HepG2 (cell line): ENCODE results near the gene PLXNA4. TPM values are rescaled to one million over a fixed set of nuclear protein-coding genes. Genes with fewer than 3 reads are reported as not detected.

Source experiments
- FOXC1 ChIP-seq: sonication (generic); formaldehyde crosslinking; IDR thresholded peaks from 2 replicates; pipeline ENCODE4 v1.8.0; 2022; ENCODE audit warnings: mild to moderate bottlenecking, missing genetic modification reagents, borderline replicate concordance
- FOXP1 ChIP-seq, 2 experiments: fragments of 450-650 bp in 1 of 2; IDR thresholded peaks; 2 replicates each; pipeline ENCODE4 v1.6.1; 2017 to 2018; ENCODE audit warnings: antibody characterized with exemption in 1 of 2
- GATAD2A ChIP-seq: IDR thresholded peaks from 2 replicates; pipeline ENCODE4 v1.6.1; 2016
- HMG20A ChIP-seq: IDR thresholded peaks from 2 replicates; pipeline ENCODE4 v1.6.1; 2016; ENCODE audit warnings: borderline replicate concordance
- JDP2 ChIP-seq: sonication (generic); formaldehyde crosslinking; IDR thresholded peaks from 2 replicates; pipeline ENCODE4 v1.8.1; 2022; ENCODE audit warnings: missing genetic modification reagents, borderline replicate concordance
- KDM5A ChIP-seq: fragments of 200-600 bp; sonication (generic); IDR thresholded peaks from 2 replicates; pipeline ENCODE4 v1.7.0; 2018; ENCODE audit warnings: antibody characterized with exemption, mild to moderate bottlenecking, low read length, borderline replicate concordance
- NCOA2 ChIP-seq: sonication (generic); formaldehyde crosslinking; IDR thresholded peaks from 2 replicates; pipeline ENCODE4 v1.8.0; 2022; ENCODE audit warnings: inconsistent platforms
- NR2F1 ChIP-seq, 2 experiments: fragments of 450-650 bp in 1 of 2; formaldehyde crosslinking in 1 of 2; IDR thresholded peaks; 2 replicates each; pipeline versions ENCODE4 v1.5.0 to v1.6.1; 2016 to 2020; ENCODE audit warnings: mild to moderate bottlenecking in 1 of 2, missing compliant biosample characterization in 1 of 2, missing genetic modification reagents in 1 of 2, moderate library complexity in 1 of 2
- NR2F6 ChIP-seq, 2 experiments: IDR thresholded peaks; 2 replicates each; pipeline ENCODE4 v1.6.1; 2016; ENCODE audit warnings: antibody characterized with exemption in 1 of 2, mild to moderate bottlenecking in 1 of 2
- RARA ChIP-seq: IDR thresholded peaks from 2 replicates; pipeline ENCODE4 v1.6.1; 2016; ENCODE audit warnings: missing genetic modification reagents, missing compliant biosample characterization
- TARDBP ChIP-seq: sonication (generic); formaldehyde crosslinking; IDR thresholded peaks from 2 replicates; pipeline ENCODE4 v1.8.0; 2022; ENCODE audit warnings: mild to moderate bottlenecking, missing genetic modification reagents
- TBX3 ChIP-seq: fragments of 450-650 bp; IDR thresholded peaks from 2 replicates; pipeline ENCODE4 v1.6.1; 2017; ENCODE audit warnings: antibody characterized with exemption, mild to moderate bottlenecking, inconsistent platforms, borderline replicate concordance
- TCF12 ChIP-seq, 2 experiments: fragments of 450-650 bp in 1 of 2; sonication (generic) in 1 of 2; formaldehyde crosslinking in 1 of 2; IDR thresholded peaks; 2 replicates each; pipeline versions ENCODE4 v1.6.1 to v1.8.0; 2017 to 2022; ENCODE audit warnings: antibody characterized with exemption in 1 of 2, mild to moderate bottlenecking in 1 of 2, missing genetic modification reagents in 1 of 2, moderate library complexity in 1 of 2
- TOPORS ChIP-seq: sonication (generic); formaldehyde crosslinking; IDR thresholded peaks from 2 replicates; pipeline ENCODE4 v1.8.0; 2023; ENCODE audit warnings: mild to moderate bottlenecking, missing genetic modification reagents
- ZNF33A ChIP-seq: sonication (generic); formaldehyde crosslinking; IDR thresholded peaks from 2 replicates; pipeline ENCODE4 v1.5.1; 2020; ENCODE audit warnings: missing genetic modification reagents, mild to moderate bottlenecking, moderate library complexity, borderline replicate concordance
- ZNF672 ChIP-seq: sonication (generic); formaldehyde crosslinking; IDR thresholded peaks from 2 replicates; pipeline ENCODE4 v1.8.1; 2022; ENCODE audit warnings: missing genetic modification reagents
- ZNF878 ChIP-seq: sonication (generic); formaldehyde crosslinking; IDR thresholded peaks from 2 replicates; pipeline ENCODE4 v1.8.1; 2023; ENCODE audit warnings: mild to moderate bottlenecking, missing genetic modification reagents, moderate library complexity
- polyA plus RNA-seq, 8 experiments: library from polyadenylated mRNA; depleted of rRNA in 3 of 8; stranded (reverse) in 7 of 8; unstranded in 1 of 8; fragments of >200 nt; fragmentation: Illumina TruSeq in 4 of 8; extraction: Trizol in 4 of 8; gene quantifications; 2 replicates each; pipeline versions ENCODE4 v1.2.1 to v1.2.3, GENCODE V29; 2011 to 2016; ENCODE audit warnings: low read depth in 4 of 8, missing spikeins in 1 of 8, mixed read lengths in 1 of 8; ENCODE audit not compliant: insufficient read depth in 1 of 8
- total RNA-seq, 5 experiments: library from RNA; depleted of rRNA; stranded (reverse); fragments of >200 nt; fragmentation: Illumina TruSeq; extraction: Trizol; gene quantifications; 2 replicates each; pipeline ENCODE4 v1.2.3, GENCODE V29; 2016; ENCODE audit warnings: low read depth in 1 of 5
- TF ChIP-seq, protein P1 (sequence below): sonication (generic); formaldehyde crosslinking; IDR thresholded peaks from 2 replicates; pipeline ENCODE4 v1.5.1; 2020; ENCODE audit warnings: mild to moderate bottlenecking, missing genetic modification reagents, borderline replicate concordance
- TF ChIP-seq, protein P2 (sequence below): sonication (generic); formaldehyde crosslinking; IDR thresholded peaks from 2 replicates; pipeline ENCODE4 v1.8.1; 2023; ENCODE audit warnings: mild to moderate bottlenecking, inconsistent platforms, moderate library complexity, missing genetic modification reagents, borderline replicate concordance
- TF ChIP-seq, protein P3 (sequence below): sonication (generic); formaldehyde crosslinking; conservative IDR thresholded peaks from 2 replicates; pipeline ENCODE4 v1.4.0; 2020; ENCODE audit warnings: mild to moderate bottlenecking, missing genetic modification reagents, moderate library complexity

The PLXNA4 gene
- total and polyA plus RNA-seq, 2 of the 13 experiments (the other 11 are each of a cell fraction or from before 2014, with no cell fraction given) = 0.01 to 0.04 TPM

DNA sequence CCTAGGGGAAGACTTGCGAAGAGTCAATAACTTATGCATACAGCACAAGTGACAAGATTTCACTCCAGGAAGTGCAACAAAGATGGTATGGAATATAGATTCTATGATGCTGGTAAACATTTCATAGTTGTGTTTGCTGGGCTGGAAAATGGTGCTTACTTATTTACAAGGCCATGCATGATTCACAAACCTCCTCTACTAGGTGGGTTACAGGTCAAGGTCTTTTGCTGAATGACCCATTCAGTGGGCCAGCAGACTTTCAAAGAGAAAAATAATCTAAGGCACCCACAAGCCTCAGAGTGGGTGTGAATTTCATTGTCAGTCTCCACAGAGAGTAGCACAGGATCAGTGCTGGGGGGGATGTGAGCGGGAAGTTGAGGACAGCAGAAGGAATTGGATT, 378.5 kb downstream of the PLXNA4 start (continued):
- TF ChIP-seq, protein P1, sequence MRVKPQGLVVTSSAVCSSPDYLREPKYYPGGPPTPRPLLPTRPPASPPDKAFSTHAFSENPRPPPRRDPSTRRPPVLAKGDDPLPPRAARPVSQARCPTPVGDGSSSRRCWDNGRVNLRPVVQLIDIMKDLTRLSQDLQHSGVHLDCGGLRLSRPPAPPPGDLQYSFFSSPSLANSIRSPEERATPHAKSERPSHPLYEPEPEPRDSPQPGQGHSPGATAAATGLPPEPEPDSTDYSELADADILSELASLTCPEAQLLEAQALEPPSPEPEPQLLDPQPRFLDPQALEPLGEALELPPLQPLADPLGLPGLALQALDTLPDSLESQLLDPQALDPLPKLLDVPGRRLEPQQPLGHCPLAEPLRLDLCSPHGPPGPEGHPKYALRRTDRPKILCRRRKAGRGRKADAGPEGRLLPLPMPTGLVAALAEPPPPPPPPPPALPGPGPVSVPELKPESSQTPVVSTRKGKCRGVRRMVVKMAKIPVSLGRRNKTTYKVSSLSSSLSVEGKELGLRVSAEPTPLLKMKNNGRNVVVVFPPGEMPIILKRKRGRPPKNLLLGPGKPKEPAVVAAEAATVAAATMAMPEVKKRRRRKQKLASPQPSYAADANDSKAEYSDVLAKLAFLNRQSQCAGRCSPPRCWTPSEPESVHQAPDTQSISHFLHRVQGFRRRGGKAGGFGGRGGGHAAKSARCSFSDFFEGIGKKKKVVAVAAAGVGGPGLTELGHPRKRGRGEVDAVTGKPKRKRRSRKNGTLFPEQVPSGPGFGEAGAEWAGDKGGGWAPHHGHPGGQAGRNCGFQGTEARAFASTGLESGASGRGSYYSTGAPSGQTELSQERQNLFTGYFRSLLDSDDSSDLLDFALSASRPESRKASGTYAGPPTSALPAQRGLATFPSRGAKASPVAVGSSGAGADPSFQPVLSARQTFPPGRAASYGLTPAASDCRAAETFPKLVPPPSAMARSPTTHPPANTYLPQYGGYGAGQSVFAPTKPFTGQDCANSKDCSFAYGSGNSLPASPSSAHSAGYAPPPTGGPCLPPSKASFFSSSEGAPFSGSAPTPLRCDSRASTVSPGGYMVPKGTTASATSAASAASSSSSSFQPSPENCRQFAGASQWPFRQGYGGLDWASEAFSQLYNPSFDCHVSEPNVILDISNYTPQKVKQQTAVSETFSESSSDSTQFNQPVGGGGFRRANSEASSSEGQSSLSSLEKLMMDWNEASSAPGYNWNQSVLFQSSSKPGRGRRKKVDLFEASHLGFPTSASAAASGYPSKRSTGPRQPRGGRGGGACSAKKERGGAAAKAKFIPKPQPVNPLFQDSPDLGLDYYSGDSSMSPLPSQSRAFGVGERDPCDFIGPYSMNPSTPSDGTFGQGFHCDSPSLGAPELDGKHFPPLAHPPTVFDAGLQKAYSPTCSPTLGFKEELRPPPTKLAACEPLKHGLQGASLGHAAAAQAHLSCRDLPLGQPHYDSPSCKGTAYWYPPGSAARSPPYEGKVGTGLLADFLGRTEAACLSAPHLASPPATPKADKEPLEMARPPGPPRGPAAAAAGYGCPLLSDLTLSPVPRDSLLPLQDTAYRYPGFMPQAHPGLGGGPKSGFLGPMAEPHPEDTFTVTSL (CRISPR knock-in tag) = peak; percentile 44; the same call in 1 of the 2 replicates
- 0 out of 2 replicates have a peak, but pooled peaks have one; percentile 27 for TF ChIP-seq GATAD2A (CRISPR knock-in tag)
- TF ChIP-seq, protein P2, sequence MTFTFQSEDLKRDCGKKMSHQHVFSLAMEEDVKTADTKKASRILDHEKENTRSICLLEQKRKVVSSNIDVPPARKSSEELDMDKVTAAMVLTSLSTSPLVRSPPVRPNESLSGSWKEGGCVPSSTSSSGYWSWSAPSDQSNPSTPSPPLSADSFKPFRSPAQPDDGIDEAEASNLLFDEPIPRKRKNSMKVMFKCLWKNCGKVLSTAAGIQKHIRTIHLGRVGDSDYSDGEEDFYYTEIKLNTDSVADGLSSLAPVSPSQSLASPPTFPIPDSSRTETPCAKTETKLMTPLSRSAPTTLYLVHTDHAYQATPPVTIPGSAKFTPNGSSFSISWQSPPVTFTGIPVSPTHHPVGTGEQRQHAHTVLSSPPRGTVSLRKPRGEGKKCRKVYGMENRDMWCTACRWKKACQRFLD (CRISPR knock-in tag) = no peak
- peak; percentile 38; the same call in 1 of the 2 replicates for TF ChIP-seq HMG20A (CRISPR knock-in tag)
- no peak for TF ChIP-seq JDP2 (CRISPR knock-in tag)
- peak; percentile 84 for TF ChIP-seq NR2F6 (IDR thresholded peaks at IDR 0.05)
- TF ChIP-seq NR2F6 (CRISPR knock-in tag; IDR thresholded peaks at IDR 0.05) = peak; percentile 70
- TF ChIP-seq RARA = peak; percentile 64
- TF ChIP-seq FOXP1 (IDR thresholded peaks at IDR 0.05) = no peak
- TF ChIP-seq FOXP1 (CRISPR knock-in tag; IDR thresholded peaks at IDR 0.05) = peak; percentile 73
- TF ChIP-seq ZNF672 (CRISPR knock-in tag) = no peak
- TF ChIP-seq TCF12 (IDR thresholded peaks at IDR 0.05) = no peak
- TF ChIP-seq TCF12 (CRISPR knock-in tag; IDR thresholded peaks at IDR 0.05) = no peak
- no peak for TF ChIP-seq KDM5A
- no peak for TF ChIP-seq TOPORS (CRISPR knock-in tag)
- peak; percentile 54; the same call in 1 of the 2 replicates for TF ChIP-seq NCOA2 (CRISPR knock-in tag)
- 0 out of 2 replicates have a peak, but pooled peaks have one; percentile 12 for TF ChIP-seq TBX3
- no peak for TF ChIP-seq TARDBP (CRISPR knock-in tag)
- no peak for TF ChIP-seq ZNF878 (CRISPR knock-in tag)
- TF ChIP-seq ZNF33A (CRISPR knock-in tag) = no peak
- peak in 1 of 2 experiments; percentile 62; a peak in 1 of 4 replicates for TF ChIP-seq NR2F1 (CRISPR knock-in tag; IDR thresholded peaks at IDR 0.05)
- TF ChIP-seq, protein P3, sequence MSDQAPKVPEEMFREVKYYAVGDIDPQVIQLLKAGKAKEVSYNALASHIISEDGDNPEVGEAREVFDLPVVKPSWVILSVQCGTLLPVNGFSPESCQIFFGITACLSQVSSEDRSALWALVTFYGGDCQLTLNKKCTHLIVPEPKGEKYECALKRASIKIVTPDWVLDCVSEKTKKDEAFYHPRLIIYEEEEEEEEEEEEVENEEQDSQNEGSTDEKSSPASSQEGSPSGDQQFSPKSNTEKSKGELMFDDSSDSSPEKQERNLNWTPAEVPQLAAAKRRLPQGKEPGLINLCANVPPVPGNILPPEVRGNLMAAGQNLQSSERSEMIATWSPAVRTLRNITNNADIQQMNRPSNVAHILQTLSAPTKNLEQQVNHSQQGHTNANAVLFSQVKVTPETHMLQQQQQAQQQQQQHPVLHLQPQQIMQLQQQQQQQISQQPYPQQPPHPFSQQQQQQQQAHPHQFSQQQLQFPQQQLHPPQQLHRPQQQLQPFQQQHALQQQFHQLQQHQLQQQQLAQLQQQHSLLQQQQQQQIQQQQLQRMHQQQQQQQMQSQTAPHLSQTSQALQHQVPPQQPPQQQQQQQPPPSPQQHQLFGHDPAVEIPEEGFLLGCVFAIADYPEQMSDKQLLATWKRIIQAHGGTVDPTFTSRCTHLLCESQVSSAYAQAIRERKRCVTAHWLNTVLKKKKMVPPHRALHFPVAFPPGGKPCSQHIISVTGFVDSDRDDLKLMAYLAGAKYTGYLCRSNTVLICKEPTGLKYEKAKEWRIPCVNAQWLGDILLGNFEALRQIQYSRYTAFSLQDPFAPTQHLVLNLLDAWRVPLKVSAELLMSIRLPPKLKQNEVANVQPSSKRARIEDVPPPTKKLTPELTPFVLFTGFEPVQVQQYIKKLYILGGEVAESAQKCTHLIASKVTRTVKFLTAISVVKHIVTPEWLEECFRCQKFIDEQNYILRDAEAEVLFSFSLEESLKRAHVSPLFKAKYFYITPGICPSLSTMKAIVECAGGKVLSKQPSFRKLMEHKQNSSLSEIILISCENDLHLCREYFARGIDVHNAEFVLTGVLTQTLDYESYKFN (CRISPR knock-in tag) = peak; percentile 42; the same call in 1 of the 2 replicates
- TF ChIP-seq FOXC1 (CRISPR knock-in tag) = no peak
